PC-3 (cell line): ENCODE data around the gene GTPBP6.

Experiments used
- CTCF ChIP-seq: fragments of 300-600 bp; sonication (generic); conservative IDR thresholded peaks from 2 replicates; pipeline ENCODE4 v1.5.1; 2017; ENCODE audit warnings: antibody characterized with exemption, low read depth, mild to moderate bottlenecking, low read length
- EZH2 ChIP-seq: fragments of 300-600 bp; sonication (generic); IDR thresholded peaks from one replicate; pipeline ENCODE4 v1.6.1; 2017; ENCODE audit warnings: antibody characterized with exemption, mild to moderate bottlenecking, low read length; ENCODE audit not compliant: unreplicated experiment
- EZH2phosphoT487 ChIP-seq: fragments of 300-600 bp; sonication (generic); IDR thresholded peaks from 2 replicates; pipeline ENCODE4 v1.6.1; 2018; ENCODE audit warnings: mild to moderate bottlenecking, antibody characterized with exemption, low read length, borderline replicate concordance

- TF ChIP-seq CTCF (no peak), EZH2phosphoT487 (no peak), EZH2 (no peak)
These were observed 35.3 kb upstream of the GTPBP6 start for GRCh38 chrX:353566-354535.
